ENCODE results near the gene PLCD1. TPM values are rescaled to one million over a fixed set of nuclear protein-coding genes. Genes with fewer than 3 reads are reported as not detected.

PLCD1 gene
- total RNA-seq, 1 donor, result 23.2 TPM

- H3K36me3 ChIP-seq (ENCODE audit: insufficient read depth, low read length), result peaks cover 4% of the 10 kb centered on the region
- peak; percentile 75 for DNase-seq (ENCODE audit: insufficient read length, low spot score, missing footprints)
- no peak overlapping the region for H3K4me3 ChIP-seq (ENCODE audit: insufficient read depth, low read length)
- no peak for TF ChIP-seq CTCF (IDR thresholded peaks at IDR 0.05; ENCODE audit: extremely low read depth, low read depth, low read length)
- H3K4me2 ChIP-seq (ENCODE audit: insufficient read depth, low read length), result no peak overlapping the region
- H3K79me2 ChIP-seq (ENCODE audit: insufficient read depth, low read length), result no peaks in the 10 kb centered on the region
- no peak overlapping the region for H2AFZ ChIP-seq (ENCODE audit: low read length)
- H4K20me1 ChIP-seq (ENCODE audit: insufficient read depth, low read length), result no peaks in the 10 kb centered on the region
- H3K27me3 ChIP-seq (ENCODE audit: insufficient read depth, low read length), result no peaks in the 10 kb centered on the region
- peaks cover 18% of the 10 kb centered on the region for H3K4me1 ChIP-seq (ENCODE audit: insufficient read depth, low read length)
- H3K27ac ChIP-seq (ENCODE audit: low read depth, low read length), result no peak overlapping the region
- no peaks in the 10 kb centered on the region for H3K9me3 ChIP-seq (ENCODE audit: low read depth, low read length)
These were observed 33.5 kb downstream of the PLCD1 start for GRCh38 chr3:37995652-37996641.

GRCh38 chr3:37994639-37994972 lies 34.8 kb downstream of the PLCD1 start:
- peak overlapping the region; percentile 93 for H3K4me2 ChIP-seq (ENCODE audit: insufficient read depth, low read length)
- no peaks in the 10 kb centered on the region for H3K9me3 ChIP-seq (ENCODE audit: low read depth, low read length)
- H3K4me1 ChIP-seq (ENCODE audit: insufficient read depth, low read length), result peaks cover 18% of the 10 kb centered on the region
- no peak for DNase-seq (ENCODE audit: insufficient read length, low spot score, missing footprints)
- H3K79me2 ChIP-seq (ENCODE audit: insufficient read depth, low read length), result no peaks in the 10 kb centered on the region
- H3K4me3 ChIP-seq (ENCODE audit: insufficient read depth, low read length), result peak overlapping the region; percentile 85
- no peaks in the 10 kb centered on the region for H3K27me3 ChIP-seq (ENCODE audit: insufficient read depth, low read length)
- H3K27ac ChIP-seq (ENCODE audit: low read depth, low read length), result peak overlapping the region; percentile 81
- no peaks in the 10 kb centered on the region for H4K20me1 ChIP-seq (ENCODE audit: insufficient read depth, low read length)
- H3K36me3 ChIP-seq (ENCODE audit: insufficient read depth, low read length), result peaks cover 4% of the 10 kb centered on the region
- peak overlapping the region; percentile 99 for H2AFZ ChIP-seq (ENCODE audit: low read length)
- no peak for TF ChIP-seq CTCF (IDR thresholded peaks at IDR 0.05; ENCODE audit: extremely low read depth, low read depth, low read length)

GRCh38 chr3:37993820-37994638 lies 35.4 kb downstream of the PLCD1 start:
- peaks cover 18% of the 10 kb centered on the region for H3K4me1 ChIP-seq (ENCODE audit: insufficient read depth, low read length)
- no peaks in the 10 kb centered on the region for H4K20me1 ChIP-seq (ENCODE audit: insufficient read depth, low read length)
- peaks cover 4% of the 10 kb centered on the region for H3K36me3 ChIP-seq (ENCODE audit: insufficient read depth, low read length)
- peak overlapping the region; percentile 93 for H3K4me2 ChIP-seq (ENCODE audit: insufficient read depth, low read length)
- DNase-seq (ENCODE audit: insufficient read length, low spot score, missing footprints), result peak; percentile 96
- H2AFZ ChIP-seq (ENCODE audit: low read length), result peak overlapping the region; percentile 99
- no peaks in the 10 kb centered on the region for H3K27me3 ChIP-seq (ENCODE audit: insufficient read depth, low read length)
- no peak for TF ChIP-seq CTCF (IDR thresholded peaks at IDR 0.05; ENCODE audit: extremely low read depth, low read depth, low read length)
- no peaks in the 10 kb centered on the region for H3K79me2 ChIP-seq (ENCODE audit: insufficient read depth, low read length)
- peak overlapping the region; percentile 85 for H3K4me3 ChIP-seq (ENCODE audit: insufficient read depth, low read length)
- no peaks in the 10 kb centered on the region for H3K9me3 ChIP-seq (ENCODE audit: low read depth, low read length)
- H3K27ac ChIP-seq (ENCODE audit: low read depth, low read length), result peak overlapping the region; percentile 81

GRCh38 chr3:37993460-37993819 lies 36.0 kb downstream of the PLCD1 start:
- H2AFZ ChIP-seq (ENCODE audit: low read length), result peak overlapping the region; percentile 99
- H4K20me1 ChIP-seq (ENCODE audit: insufficient read depth, low read length), result no peaks in the 10 kb centered on the region
- H3K79me2 ChIP-seq (ENCODE audit: insufficient read depth, low read length), result no peaks in the 10 kb centered on the region
- peak overlapping the region; percentile 85 for H3K4me3 ChIP-seq (ENCODE audit: insufficient read depth, low read length)
- no peak for TF ChIP-seq CTCF (IDR thresholded peaks at IDR 0.05; ENCODE audit: extremely low read depth, low read depth, low read length)
- H3K27me3 ChIP-seq (ENCODE audit: insufficient read depth, low read length), result no peaks in the 10 kb centered on the region
- H3K4me2 ChIP-seq (ENCODE audit: insufficient read depth, low read length), result peak overlapping the region; percentile 93
- H3K4me1 ChIP-seq (ENCODE audit: insufficient read depth, low read length), result peaks cover 14% of the 10 kb centered on the region
- H3K36me3 ChIP-seq (ENCODE audit: insufficient read depth, low read length), result peaks cover 4% of the 10 kb centered on the region
- DNase-seq (ENCODE audit: insufficient read length, low spot score, missing footprints), result peak; percentile 13
- peak overlapping the region; percentile 81 for H3K27ac ChIP-seq (ENCODE audit: low read depth, low read length)
- H3K9me3 ChIP-seq (ENCODE audit: low read depth, low read length), result no peaks in the 10 kb centered on the region
